OCI-LY3 (cell line): Measurements from ENCODE around the gene TMEM72.

Experiments
- CTCF ChIP-seq: fragments of 200-600, 300-600 bp; sonication (generic); IDR thresholded peaks from 2 replicates; pipeline ENCODE4 v1.5.1; 2014; ENCODE audit warnings: antibody characterized with exemption, low read length, low read depth
- EZH2phosphoT487 ChIP-seq: fragments of 200-600 bp; shearing (Covaris generic); IDR thresholded peaks from 2 replicates; pipeline ENCODE4 v1.6.1; 2018; ENCODE audit warnings: antibody characterized with exemption, mixed run types, low read depth

GRCh38 chr10:44878706-44879530, 32.2 kb upstream of the TMEM72 start:
- TF ChIP-seq CTCF = 0 out of 2 replicates have a peak, but pooled peaks have one; percentile 6
- TF ChIP-seq EZH2phosphoT487 = no peak
